NOMO-1 treated with dmso at 0.1 percent for 144 hours (cell line): ENCODE data around the gene UMAD1.

Experiments used
- DNase-seq: peaks from one replicate; lab custom pipeline; 2025; ENCODE audit not compliant: unreplicated experiment; lab: John Stamatoyannopoulos, UW

The UMAD1 gene

DNA sequence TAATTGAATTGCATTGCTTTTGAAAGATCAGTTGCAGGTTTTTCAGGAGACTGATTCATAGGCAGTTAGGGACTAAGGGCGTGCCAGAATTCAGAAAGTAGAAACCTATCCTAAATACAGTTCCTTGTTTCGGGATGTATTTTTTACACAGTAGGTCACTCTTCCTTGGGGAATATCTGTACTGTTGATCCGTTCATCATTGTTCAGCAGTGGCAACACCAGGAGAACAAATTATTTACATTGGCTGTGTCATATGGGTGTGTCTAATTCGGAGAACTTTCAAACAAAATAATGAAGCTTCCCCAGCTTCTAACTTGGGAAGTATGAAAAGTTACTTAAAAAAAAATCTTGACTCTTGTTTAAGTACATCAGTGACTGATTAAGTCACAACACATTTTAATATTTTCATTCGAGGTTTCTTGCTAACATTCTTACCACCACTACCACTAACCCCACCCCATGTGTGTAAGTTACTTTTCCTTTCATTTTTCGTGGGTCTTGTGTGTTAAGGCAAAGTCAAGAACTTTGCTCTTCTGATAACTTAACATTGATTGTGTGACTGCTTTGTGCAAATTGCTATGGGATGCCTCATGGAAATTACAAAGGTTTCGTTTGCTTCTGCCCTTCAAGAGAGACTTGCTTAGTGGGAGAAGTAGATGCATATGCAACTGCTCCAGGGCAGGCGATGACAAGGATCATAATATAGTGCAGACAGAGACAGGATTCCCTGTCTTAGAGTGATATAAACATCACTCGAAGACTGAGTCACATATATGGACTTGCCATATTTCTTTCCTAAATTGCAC is 121.6 kb downstream of the UMAD1 start:
- no peak for DNase-seq

DNA sequence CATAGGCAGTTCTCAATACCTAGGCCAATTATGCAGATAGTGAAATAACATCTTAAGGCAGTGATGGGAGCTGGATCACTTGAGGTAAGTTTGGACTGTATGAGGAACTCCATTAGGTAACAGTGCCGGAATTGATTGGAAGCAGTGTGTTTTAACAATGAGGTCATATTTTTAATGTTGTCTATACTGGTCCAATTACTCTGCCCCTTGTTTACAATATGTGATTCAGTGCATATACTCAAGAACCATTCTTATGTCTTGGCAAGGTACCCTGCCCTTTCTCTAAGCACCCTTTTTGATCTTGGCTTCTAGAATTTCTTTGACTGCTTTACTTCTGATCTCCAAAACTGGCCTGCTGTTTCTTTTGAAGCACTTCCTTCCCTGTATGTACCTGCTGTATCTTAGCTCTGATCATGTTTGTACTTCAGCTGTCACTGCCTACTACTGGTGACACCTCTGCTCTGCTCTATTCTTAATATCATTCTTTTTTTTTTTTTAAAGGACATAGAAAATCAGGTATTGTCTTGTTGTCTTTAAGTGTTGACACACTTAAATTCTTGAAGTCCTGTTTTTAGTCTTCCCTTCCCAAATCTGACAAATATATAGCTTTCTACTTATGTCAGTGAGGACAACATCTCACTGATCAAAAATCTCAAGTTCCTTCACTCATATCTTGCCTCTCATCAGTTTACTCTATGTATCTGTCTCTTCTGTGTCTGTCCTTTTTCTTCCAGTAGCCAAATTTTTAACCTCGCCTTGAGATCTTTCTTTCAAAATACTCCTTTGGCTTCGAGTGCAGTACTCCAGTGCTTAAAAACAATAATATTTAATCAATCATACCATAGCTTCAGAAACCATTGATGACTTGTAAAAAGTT is 124.2 kb downstream of the UMAD1 start:
- DNase-seq: no peak

DNA sequence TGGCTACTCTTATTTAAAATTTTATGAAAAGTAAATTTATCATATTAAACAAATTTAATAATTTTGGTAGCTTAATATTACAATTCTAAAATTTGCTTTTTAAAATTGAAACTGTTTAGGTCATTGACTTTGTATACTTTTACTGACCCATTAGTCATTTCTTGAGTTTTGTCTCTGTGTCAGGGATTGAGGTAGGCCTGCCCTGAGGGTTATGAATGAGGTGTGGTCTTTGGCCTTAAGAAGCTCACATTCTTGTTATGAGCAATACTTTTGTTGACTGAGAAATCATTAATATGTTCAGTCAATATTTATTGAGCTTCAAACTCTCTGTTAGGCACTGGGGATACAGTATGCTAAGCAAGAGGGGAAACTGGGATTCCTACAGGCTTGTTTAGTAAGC is 124.9 kb downstream of the UMAD1 start:
- no peak for DNase-seq

DNA sequence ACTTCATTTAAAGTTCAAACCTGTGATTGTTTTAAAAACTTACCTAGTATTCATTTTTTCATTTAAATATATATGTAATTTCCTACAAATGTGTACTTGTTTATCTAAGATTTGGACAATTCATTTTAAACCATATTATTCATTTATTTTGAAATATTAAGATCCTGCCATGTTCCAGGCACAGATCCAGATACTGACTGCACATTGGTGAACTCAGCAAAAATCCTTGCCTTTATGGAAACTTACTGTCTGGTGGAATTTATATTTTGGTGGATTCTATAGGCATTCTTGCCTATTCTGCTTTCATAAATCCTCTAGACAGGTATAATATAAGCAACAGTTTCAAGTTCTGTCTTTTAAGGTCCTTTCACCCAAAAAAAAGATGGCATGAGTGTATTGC is 126.1 kb downstream of the UMAD1 start:
- DNase-seq: no peak

DNA sequence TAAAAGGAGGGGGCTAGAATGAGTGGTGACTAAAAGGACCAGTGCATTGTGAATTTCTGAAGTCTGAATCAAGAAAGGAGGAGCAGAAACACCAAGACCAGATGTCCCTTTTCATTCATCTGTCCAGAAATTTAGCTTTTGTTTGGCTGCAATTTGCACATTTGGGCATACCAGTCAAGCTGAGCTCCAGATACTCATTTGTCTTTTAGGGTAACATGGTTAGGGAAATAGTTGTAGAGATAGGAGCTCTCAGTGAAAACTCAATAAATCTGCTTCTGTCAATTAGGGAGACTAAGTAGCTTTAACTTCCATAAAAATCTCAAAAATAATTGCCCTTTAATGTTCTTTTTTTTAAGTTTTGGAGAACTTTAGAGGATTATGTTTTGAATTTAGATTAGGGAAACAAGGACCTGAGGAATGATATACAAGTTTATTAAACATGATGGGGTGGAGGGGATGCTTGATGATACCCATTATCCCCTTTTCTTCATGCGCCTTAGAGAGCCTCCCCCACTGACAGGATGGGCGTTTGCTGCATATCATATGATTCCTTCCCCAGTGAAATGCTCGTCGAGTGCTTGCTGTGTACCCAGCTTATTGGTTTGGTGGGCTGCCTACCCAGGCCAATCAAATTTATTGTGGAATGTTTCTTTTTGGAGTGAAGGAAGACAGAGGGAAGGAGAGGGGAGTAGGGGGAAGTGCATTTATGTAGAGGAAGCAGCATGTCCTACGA is 128.6 kb downstream of the UMAD1 start:
- no peak for DNase-seq

DNA sequence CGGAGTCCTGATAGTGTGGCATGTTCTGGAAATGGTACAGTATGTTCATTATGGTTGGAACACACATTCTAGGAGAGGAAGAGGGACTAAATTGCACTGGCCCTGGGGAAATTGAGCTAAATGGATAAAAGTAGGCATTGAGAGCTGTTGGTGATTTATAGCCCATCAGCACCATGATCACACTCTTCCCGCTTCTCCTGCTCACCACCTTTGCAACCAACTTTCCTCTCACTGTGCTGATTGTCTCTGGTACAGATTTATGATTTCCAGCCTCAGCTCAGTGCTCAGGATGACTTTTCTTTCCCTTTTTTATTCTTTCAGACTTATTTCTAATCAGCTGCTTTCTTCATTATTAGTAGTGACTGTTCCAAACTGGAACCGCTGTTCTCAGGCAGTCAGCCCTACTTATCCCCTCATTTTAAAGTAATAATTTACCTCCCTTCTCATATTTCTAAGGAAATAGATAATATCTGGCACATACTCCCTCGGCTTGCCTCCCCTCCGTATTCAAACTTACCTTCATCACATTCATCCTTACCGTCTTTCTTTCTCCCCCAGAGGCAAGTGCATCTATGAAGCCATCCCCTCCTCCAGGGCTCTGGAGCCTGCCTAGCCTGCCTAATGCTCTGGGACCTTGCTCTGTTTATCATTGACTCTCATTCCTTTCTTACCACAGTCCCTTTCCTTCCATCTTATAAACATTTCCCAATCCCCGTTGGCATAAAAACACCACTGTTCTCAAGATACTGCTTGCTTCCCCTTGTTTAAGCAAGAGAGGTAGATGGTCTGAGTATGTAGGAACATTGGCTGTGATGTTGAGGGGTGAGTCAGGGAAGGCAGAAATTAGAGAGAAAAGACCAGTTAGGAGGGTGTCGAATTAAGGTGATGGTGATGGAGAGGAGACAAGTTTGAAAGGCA is 129.4 kb downstream of the UMAD1 start:
- no peak for DNase-seq

DNA sequence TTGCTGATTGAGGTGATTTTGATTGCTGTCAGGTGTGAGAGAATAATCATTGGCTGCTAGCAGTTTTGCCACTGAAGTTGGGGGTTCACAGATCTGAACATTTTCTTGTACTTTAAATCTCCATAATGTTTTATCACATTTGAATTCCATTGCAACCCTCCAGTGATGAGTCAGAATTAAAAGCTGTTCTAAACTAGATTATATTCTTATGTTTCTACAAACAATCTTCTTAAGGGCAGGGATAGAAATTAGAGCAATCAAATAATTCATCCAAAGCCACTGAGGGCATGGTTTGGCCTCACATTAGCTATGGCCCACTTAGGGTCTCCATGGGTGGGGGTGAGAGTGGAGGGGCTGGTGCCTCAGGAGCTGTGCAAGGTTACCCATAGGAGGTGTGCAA is 130.9 kb downstream of the UMAD1 start:
- no peak for DNase-seq

DNA sequence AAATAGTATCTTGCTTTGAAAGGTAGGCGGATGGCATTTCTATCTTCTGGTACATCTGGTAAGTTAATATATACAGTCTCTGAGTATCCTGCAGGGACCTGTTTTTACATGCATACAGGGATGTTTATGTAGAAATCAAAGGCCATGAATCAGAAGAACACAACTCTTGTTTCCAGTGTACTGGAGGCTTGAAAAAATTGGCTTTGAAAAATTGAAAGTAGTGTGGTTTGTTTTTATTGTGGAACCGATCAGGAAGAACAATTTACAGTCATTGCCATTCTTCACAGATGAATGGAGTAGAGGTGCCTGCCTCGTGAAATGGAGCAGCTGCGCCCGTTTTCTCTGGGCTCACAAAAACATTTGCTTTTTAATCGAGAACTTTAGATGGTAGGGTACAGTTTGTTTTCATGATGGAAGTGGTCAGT is 131.9 kb downstream of the UMAD1 start:
- no peak for DNase-seq

DNA sequence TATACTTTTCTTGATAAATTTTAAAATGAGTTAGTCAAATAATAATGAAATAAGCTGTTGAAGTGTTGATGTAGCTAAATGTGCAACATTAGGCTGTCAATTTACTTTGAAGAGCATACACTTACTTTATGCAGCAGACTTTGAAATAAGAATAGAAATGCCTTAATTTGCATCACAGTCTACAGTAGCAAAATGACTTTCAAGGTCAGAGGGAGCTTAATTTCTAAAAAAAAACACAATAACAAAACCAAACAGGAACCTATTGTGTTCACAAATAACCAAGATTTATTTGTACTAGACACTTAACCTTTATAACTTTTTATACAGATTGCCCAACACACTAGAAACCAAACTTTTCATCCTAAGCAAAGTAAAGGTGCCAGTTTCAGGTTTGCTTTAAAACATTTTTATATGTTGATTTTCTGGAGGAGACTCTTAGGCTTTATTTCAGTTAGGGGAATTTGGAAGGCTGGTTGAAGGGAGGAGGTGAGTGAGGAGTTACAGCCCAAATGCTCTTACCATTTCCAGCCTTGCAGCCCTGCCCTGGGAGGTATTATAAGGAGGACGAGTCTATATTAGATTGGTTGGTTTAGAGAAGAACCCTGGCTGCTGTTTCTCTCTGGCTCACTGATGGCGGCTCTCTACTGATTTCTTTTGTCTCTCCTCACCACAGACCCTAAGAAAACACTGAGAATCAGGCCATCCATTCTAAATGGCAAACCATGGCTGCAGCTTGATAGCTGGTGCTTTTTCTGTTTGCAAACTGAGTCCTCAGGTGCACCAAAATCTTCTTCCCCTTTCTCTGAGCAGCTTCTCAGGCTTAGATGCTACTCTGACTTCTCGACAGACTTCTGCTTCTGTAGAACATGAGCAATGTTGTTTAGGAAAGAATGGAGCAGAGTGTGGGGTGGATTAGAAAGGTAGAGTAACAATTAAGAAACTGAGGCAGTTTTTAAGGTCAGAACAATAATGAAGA is 133.1 kb downstream of the UMAD1 start:
- DNase-seq: no peak

DNA sequence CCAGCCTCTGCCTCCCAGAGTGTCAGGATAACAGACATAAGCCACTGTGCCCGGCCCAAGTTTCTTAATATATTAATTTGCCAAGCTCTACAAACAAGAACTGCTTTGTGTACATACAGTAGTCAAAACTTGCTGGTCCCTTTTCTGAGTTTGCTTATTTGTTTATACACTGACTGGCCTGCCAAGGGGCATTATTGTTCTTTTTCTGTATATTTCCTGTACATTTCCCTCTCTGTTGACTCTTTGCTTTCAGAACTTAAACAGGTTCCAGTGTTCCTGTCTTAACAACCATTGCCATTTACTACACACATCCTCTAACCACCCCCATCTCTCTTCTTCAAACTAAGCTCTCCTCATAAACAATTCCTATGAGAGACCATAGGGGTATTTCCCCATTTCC is 139.3 kb downstream of the UMAD1 start:
- no peak for DNase-seq

DNA sequence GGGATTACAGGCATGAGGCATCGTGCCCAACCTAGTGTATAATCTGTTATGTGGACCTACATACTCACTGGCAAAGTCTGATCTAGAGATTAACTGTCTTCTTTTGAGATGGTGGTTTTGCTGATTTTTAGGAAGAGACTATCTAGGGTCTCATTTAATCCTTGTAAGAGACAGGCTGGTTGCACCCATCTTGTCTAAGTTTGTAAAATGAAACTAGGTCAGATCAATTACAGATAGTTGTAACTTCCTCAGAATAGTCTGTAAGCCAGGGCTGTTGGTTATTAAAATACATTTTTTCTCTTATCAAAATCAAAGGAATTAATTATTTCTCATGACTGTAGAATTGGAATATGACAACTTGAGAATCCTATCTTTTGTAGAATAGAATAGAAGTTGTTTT is 142.4 kb downstream of the UMAD1 start:
- DNase-seq: no peak

DNA sequence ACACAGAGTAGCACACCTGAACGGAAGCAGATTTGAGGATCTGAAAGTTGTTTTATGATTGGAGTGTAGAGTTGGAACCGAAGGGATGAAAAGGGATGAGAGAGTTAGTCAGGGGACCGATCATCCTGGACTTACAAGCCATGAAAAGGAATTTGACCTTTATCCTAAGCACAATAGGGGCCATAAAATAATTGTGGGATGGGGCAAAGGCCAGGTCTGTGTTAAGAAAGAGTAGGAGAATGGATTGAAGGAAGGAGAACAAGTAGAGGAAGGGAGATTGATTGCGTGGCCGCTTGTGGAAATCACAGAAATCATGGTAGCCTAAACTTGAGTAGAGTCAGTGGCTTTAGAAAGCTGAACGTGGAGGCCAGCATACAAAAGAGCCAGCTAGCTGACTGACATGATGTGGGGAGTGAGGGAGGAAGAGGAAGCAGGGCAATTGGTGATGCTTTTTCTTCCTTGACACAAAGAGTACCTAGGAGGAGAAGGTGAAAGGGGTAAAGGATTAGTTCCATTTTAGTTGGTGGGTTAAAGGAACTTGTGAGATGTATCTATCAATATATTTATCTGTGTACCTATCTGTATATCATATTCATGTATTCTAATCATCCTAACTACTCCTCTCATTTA is 144.9 kb downstream of the UMAD1 start:
- no peak for DNase-seq

DNA sequence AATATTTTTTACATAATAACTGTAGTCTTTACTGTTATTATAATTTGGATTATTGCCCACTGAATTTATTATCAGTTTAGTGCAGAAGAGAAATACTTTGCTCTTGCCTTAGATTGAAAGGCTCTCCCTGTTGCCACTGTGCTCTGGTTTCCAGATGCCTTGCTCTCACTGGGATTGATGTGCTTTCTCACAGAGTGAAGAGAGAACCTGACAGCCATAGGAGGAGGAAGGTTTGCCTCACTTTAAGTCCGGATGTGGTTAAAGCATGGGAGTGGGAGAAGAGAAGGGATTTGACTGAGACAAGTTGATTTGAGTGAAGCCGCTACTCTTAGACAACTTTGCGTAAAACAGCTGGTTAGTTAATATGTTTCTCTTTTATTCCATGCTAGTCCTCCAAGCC is 146.0 kb downstream of the UMAD1 start:
- no peak for DNase-seq

DNA sequence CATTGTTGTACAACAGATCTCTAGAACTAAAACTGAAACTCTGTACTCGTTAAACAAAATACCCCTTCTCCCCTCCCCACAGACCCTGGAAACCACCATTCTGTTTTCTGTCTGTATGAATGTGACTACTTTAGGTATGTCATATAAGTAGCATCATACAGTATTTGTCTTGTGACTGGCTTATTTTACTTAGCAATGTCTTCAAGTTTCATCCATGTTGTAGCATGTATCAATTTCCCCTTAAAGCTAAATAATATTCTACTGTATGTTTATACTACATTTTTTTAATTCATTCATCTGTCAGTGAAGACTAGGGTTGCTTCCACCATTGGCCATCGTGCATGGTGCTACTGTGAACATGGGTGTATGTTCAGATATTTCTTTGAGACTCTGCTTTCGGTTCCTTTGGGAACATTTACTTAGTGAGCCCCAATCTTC is 149.0 kb downstream of the UMAD1 start:
- DNase-seq: no peak

DNA sequence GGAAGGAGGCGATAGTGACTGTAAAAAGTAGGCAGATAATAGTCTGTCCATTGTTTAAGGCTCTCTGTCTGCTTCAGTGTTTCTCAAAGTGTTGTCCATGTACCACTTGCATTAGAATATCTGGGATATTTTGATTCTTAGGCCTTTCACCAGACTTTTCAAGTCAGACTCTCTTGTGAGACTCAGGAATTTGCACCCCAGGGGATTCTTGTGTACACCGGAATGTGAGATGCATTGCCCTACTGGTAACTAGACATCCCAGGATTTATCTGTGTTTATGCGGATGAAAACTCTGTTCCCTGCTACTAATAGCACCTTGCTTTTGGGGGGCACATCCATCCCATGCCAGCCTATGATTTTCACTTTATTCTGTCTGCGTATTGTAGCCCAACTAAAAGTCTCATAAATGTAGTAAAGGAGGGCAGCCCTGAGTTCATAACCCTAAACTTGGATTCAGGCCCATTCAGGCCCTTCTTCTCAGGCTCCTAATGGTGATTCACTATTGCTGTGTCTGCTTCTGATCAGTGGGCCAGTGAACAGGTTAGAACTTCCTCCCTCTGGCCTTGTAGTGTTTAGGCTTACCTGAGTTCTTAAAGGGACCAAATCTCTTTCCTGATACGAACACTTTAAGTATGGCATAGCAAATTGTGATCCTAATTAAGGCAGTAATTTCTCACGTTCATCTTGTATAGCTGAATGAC is 149.6 kb downstream of the UMAD1 start:
- no peak for DNase-seq

DNA sequence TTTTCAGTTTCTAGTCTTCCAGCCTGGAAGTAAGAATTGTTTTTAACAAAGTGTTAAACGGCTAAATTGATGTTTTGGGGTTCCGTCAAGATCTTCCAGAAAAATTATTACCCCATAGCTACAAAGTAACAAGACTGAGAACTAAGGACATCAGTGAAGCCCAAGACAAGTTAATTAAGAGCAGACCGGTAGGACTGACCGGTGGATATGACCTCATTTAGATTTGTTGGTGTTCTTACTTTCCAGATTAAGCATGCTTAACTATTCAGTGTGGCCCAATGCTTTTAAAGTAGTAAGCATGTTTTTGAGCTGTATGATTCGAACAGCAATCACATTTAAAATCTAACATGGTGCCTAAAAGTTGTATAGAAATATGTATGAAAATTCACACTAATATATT is 151.0 kb downstream of the UMAD1 start:
- DNase-seq: no peak

DNA sequence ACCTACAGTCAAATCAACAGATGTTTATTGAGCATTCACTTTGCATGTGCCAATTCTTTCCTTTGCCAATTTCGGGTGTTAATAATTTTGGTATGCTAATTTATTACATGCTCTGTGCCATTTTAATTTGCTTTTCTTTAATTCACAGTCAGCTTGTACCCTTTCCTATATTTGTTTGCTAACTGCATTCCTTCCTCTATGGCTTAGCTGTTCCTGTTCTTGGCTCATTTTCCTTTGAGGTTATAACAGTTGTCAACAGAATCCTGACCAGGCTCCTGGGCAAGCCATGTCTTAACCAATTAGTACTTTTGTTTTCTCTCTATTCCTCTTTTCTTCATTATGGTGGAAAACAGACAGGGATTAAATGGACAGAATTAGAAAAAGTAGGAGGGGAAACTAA is 151.5 kb downstream of the UMAD1 start:
- no peak for DNase-seq

DNA sequence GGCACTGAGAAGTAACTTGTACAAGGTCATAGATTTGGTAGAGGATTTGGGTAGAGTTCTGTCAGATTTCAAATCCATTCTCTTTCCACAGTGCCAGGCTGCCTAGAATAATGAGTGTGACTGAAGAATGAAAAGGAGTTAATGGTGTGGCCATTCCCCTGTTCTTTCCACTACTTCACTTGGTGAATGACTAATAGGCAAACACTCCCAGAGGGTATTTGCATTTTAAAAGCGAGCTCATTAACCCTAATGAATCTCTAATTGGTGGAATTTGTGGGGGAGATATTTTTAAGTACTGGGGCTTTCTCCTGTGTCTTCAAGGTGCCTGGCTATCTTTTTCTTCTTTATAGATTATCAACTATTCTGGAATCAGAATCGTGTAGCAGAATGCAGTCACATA is 152.7 kb downstream of the UMAD1 start:
- DNase-seq: no peak
